Measurements from ENCODE around the gene ZKSCAN4. TPM values are rescaled to one million over a fixed set of nuclear protein-coding genes. Genes with fewer than 3 reads are reported as not detected.
A peak's percentile ranks its signal among the peaks of the same experiment; 100 is the strongest.

Gene ZKSCAN4
- total RNA-seq, result 3.0 and 4.3 TPM in 2 replicates

DNA sequence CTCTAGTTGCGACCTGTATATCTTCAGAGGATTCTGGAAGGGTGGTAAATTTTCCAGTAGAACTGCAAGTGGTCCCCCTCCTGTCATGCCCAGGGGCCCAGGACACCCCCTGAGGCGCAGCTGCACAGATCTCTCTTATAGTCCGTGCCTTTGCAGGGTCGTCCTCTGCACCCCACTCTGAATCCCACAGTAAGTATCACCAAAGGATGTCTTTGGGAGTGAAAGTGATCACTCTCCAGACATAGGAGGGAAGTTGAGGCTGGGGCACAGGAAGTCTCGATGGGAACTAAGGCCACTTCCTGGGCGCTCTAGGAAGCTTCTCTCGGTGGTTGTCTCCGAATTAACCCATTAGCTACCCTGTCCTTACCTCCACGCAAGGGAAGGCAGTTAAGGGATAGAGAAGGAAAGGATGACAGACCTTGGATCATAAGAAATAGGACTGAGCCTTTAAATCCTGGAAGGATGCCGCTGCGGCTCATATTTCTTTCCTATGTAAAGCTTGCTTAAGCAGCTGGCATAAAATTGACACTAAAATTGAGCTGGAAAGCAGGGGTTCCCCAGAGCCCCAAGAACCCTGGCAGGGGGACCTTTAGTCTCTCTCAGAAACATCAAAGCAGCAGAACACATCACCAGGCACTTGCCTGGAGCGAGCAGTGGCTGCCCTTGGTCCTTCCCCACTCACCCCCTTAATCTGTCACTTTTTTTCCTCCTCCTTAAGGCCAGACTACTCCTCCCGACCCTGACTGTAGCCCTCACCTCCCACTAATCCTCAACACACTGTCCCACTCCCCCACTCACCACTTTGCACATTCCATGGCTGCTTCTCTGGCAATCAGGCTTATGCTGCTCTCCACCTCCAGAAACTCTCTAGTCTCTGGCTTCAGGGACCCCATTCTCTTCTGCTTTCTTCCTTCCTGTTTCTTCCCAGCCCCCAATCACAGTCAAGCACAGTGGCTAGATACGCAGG is at the start of gene ZKSCAN4:
Gene ZKSCAN4 (minus strand): TSS at position 261 of the 967 bp plus-strand sequence. CDS start 289 bp downstream, outside the sequence.
- peak; percentile 67 to 86 for DNase-seq (ENCODE audit: low read depth in 2 of 2)

DNA sequence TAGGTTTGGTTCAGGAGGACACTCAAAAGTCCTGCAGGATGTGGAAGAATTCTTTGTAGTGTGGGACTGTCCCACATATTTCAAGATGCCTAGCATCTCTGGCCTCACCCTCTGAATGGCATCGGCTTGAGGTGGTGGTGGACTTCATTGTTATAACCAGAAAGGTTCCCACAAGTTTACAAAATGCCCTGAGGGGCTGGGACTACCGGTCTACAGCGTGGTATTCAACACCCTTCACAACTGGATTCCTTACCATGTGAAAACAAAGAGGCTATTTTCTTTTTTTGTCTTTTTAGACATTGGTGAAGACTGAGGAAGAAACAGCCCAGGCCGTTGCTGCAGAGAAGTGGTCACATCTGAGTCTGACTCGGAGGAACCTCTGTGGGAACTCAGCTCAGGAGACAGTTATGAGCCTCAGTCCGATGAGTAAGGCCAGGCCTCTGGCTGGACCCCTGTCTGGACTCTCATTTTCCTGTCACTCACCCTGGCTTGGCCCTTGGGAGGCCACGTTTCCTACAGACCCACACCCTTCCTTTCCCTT is 44.5 kb upstream of the ZKSCAN4 start:
- no peak for DNase-seq (ENCODE audit: low read depth in 2 of 2)

DNA sequence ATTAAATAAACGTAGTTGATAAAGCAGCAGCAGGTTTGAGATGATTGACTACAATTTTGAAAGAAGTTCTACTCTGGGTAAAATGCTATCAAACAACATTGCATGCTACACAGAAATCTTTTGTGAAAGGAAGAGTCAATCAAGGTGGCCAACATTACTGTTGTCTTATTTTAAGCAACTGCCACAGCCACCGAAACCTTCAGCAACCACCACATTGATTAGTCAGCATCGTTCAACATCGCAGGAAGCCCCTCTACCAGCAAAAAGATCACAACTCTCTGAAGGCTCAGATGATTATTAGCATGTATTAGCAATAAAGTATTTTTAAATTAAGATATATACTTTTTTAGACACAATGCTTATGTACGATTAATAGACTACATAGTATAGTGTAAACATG is 43.3 kb upstream of the ZKSCAN4 start:
- DNase-seq (ENCODE audit: low read depth in 2 of 2), result no peak

DNA sequence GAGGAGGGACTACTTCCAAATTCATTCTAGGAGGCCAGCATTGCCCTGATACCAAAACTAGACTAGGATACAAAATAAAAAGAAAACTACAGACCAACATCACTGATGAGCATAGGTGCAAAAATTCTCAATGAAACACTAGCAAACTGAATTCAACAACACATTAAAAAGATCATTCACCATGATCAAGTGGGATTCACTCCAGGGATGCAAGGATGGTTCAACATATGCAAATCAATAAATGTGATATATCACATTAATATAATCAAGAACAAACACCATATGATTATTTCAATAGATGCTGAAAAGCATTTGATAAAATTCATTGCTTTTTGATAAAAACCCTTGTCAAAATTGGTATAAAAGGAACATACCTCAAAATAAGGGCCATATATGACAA is 39.5 kb upstream of the ZKSCAN4 start:
- no peak for DNase-seq (ENCODE audit: low read depth in 2 of 2)

DNA sequence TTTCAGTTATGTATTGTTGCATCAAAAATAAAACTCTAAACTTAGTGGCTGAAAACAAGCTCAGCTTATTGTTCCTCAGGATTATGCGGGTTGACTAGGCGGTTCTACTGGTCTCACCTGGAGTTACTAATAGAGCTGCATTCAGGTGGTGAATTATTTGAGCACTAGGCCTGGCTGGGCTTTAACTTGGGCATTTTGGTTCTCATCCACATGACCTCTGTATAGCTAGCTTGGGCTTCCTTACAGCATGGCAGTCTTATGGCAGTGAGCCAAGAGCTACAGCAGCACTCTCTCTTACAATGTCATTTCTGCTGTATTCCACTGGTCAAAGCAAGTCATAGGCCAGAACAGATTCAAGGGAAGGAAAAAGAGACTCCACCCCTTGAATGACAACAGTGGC is 30.9 kb upstream of the ZKSCAN4 start:
- no peak for DNase-seq (ENCODE audit: low read depth in 2 of 2)

DNA sequence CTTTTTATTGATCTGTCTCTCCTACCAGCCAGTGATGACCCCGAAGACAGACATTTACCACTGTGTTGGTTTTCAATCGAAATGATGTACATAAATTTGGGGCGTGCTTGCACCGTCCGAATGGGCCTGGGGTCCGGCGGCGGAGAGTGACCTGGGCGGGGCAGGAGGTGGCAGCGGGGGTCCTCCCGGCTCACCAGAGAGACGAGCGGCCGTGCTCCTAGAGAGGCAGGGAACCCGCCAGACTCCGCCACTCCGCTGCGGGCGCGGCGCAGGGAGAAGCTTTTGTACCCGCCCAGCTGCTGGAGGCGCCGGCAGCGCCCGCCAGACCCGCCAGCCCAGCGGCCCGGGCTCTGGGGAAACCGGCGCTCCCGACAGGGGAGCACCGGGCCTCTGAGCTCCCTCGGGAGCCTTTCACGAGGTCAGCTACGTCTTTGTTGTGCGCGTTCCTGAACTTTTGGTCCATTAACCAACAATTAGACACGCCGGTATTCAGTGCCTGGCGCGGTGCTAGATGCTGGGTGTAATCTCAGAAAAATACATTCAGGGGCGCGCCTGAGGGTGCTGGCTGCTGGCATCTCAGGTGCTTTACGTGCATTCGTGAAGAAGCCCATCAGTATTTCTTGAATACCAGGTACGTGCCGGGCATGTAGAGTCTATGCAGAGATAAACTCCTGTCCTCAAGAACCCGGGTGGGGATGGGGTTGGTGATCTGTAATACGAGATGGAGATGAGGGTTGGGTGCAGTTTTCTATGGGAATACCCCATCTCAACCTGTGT is 29.4 kb upstream of the ZKSCAN4 start, which contains the start of gene PGBD1:
Gene PGBD1 (plus strand): TSS at position 285 of the 777 bp plus-strand sequence. CDS start 2,242 bp downstream, outside the sequence.
- DNase-seq (ENCODE audit: low read depth in 2 of 2), result peak; percentile 39 to 85

DNA sequence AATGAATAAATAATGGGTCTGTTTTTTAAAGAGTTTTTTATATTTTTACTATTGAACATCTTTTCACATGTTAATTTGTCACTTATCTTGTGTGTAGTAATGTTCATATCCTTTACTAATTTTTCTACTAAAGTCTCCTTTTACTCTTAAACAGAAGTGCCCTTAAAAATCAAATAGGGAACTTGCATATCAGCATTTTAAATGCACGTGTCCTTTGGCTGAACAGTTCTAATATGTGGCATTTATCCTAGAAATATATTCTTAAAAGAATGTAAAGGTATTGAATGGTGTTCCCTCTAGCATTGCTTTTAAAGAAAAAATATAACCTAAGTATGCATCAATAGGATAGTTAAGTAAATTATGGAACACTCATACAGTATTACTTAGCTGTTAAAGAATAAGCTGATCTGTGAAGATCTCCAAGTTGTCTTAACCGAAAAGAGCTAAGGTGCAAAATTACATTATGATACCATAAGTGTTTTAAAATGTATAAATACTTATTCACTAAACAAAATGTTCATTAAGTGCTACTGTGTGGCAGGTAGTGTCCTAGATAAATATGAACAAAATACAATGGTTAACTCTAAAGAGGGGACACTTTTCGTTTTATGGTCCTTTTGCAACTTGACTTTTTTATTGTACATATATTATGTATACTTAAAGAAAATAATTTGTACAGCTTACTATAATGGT is 28.7 kb upstream of the ZKSCAN4 start:
- DNase-seq (ENCODE audit: low read depth in 2 of 2), result no peak

DNA sequence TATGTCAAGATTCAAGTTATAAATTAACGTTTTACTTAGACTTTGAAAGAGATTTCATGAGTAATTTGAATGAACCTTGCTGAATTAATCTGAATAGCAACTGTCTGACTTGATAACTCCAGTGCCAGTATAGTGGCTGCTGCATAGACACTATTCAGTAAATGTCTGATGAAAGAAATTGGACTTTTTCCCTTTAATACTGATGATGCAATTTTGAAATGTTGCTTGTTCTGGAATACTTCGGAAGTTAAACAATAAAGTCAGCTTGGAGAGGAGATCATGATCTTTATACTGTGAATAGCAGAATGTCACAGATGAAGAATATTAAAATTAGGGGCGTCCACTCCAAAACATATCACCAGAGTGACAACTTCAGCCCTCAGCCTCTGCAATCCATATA is 25.7 kb upstream of the ZKSCAN4 start:
- no peak for DNase-seq (ENCODE audit: low read depth in 2 of 2)

DNA sequence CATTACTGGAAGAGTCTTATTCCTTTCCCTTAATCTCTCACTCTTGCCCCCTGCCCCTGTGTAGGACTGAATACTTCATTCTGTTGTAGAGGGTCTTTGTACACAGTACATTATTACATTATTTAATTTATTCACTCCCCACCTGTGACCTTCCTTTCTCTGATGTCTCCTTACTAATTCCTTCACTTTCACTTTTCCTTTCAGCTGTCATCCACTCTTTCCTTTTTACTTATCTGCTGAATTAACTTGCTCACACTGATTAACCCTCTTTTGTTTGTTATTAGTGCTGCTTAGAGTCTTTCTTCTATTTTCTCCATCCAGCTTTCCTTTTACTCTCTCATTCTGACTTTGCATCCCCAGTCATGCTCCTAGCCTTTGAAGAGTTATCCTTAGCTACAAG is 22.8 kb upstream of the ZKSCAN4 start:
- no peak for DNase-seq (ENCODE audit: low read depth in 2 of 2)

DNA sequence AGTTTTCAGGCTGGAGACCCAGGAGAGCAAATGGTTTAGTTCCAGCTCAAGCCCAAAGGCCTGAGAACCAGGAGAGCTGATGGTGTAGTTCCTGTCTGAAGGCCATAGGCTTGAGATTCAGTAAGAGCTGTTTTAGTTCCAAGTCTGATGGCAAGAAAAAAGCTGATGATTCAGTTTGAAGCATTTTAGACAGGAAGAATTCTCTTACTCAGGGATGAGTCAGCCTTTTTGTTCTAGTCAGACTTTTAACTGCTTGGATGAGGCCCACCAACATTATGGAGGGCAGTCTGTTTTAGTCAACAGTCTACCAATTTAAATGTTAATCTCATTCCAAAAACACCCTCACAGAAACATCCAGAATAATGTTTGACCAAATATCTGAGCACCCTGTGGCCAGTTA is 17.4 kb upstream of the ZKSCAN4 start:
- DNase-seq (ENCODE audit: low read depth in 2 of 2), result peak in 1 of 2 donors; percentile 83

DNA sequence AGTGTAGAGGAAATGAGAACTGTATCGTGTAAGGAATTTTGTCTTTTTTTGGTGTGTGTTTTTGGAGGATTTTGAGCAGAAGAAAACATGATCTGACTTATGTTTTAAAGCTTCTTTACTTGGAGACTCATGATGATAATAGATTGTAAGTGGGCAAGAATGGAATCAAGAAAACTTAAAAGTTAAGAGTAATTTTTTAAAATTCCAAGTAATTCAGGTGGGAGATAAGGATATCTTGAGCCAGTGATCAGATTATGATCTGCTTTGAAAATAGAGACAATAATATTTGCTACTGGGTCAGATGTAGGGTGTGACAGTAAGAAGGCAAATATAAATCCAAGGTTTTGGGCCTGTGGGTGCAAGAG is 15.6 kb upstream of the ZKSCAN4 start:
- no peak for DNase-seq (ENCODE audit: low read depth in 2 of 2)

DNA sequence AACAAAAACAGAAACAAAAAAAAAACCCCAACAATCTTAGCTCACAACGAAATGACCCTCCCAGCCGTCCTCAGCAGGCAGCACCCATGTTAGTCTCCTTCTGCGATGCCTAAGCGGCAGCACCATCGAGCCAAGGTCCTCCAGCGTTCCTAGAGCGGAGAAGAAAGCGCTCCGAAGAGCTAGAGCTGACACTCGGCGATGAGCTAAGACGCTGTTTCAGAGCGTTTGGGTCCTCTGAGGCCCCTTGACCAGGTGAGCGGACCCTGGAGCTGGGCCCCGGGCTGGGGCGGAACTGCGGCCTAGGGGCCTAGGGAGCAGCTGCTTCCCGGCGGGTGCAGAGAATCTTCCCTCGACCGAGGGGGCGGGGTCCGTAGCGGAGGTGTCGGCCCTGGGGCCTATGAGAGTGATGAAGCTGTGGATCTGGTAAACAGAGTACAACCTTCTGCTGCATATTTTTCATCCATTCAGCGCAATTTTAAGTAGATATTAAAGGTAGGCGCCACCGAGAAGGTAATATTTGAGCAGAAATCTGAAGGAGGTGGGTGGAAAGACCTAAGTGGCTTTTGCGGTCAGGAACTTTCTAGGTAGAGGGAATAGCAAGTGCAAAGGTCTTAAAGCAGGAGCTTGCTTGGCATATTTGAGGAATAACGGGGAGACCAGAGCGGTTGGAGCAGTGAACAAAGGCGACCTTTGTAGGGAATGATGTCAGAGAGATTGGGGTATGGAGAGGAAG is 15.1 kb upstream of the ZKSCAN4 start, which contains the start of gene ZSCAN26:
Gene ZSCAN26 (plus strand): TSS at position 182 of the 733 bp plus-strand sequence. CDS start 4,777 bp downstream, outside the sequence.
- peak; percentile 43 to 88 for DNase-seq (ENCODE audit: low read depth in 2 of 2)

DNA sequence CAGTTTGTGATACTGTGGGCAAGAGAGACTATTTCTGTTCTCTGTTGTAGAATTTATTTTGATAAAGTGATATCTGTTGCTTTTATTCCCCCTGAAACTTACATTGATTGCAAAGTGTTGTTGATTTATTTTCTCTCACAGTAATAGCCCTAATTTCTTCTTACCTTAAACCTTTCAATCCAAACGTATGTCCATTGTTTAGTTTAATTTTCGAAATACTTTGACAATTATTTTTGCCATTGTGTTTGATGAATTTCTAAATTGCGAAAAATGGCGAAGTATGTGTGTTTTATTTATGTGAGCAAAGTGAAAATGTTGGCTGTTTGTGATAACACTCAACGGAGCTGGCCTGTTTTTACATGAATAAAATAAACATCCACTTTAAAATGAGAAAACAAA is 14.5 kb upstream of the ZKSCAN4 start:
- no peak for DNase-seq (ENCODE audit: low read depth in 2 of 2)

DNA sequence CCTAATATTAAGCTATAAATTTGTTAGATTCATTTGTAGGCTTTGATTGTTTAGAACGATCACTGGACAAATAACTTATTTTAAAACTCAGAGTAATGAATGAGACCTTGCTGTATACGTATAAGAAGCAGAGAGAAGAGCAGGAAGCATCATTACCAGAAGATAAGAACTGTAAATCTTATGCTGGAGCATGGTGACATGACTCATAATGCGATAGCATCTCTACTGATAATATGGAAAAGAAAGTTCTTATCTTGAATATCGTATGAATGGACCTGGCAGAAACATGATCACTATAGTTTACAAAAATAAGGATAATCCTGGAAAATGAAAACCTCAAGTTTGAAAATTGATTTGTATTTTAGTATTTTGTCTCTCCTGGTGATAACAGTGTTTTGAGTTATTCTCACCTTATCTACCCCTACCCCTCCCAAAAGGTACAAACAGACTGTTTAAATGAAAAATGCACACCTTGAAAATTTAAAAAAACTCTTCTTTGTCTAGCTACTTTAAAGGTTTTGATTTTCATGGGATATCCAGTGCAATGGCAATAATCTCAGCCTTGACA is 12.8 kb upstream of the ZKSCAN4 start:
- no peak for DNase-seq (ENCODE audit: low read depth in 2 of 2)

DNA sequence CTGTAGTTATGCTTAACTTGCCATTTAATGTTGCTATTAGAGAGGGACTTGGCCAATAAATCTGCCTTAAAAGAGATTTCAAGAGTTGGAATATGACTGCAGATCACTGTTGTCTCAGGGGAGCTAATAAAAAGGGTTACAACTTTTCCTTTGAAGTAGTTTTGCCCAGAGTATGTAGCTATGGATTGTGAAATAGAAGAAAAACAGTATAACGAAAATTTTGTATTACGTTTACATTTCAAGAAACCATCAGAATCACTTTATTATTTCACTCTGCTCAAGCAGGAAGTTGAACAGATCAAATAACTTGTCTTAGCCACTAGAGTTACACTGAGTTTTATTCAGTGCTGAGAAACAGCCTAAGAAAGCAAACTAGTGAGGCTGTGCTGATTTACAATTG is 11.9 kb upstream of the ZKSCAN4 start:
- DNase-seq (ENCODE audit: low read depth in 2 of 2), result no peak

DNA sequence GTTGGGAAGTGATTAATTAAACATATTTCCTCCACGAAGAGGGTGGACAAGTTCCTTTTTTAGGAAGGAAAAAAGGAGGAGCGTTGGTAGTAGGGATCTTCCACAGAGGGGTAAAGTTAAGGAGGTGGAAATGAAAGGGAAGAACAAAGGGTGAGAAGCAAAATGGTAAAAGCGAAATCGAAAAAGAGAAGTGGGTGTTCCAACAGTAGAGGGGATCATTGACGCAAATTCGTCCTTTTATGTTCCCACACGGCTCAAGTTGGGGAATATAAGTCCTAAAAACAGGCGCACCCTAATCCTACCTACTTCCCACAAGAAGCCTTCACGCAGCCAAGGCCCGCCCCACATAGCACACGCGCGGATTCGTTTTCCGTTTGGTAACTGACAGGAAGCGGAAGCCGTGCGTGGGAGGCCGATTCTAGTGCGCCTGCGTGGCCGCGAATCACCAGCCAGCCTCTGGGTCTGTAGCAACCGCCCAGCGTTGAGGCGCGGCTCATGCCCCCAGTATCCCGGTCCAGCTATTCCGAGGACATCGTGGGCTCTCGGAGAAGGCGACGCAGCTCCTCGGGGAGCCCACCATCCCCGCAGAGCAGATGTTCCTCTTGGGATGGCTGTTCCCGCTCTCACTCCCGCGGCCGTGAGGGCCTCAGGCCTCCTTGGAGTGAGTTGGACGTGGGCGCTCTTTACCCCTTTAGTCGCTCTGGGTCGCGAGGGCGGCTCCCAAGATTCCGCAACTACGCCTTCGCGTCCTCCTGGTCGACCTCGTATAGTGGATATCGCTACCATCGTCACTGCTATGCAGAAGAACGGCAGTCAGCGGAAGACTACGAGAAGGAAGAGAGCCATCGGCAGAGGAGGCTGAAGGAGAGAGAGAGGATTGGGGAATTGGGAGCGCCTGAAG is 7.1 kb upstream of the ZKSCAN4 start, which contains the start of gene NKAPL:
Gene NKAPL (plus strand): TSS at position 421 of the 901 bp plus-strand sequence. CDS start 75 bp downstream, at position 496.
- DNase-seq (ENCODE audit: low read depth in 2 of 2), result peak; percentile 51 to 63

DNA sequence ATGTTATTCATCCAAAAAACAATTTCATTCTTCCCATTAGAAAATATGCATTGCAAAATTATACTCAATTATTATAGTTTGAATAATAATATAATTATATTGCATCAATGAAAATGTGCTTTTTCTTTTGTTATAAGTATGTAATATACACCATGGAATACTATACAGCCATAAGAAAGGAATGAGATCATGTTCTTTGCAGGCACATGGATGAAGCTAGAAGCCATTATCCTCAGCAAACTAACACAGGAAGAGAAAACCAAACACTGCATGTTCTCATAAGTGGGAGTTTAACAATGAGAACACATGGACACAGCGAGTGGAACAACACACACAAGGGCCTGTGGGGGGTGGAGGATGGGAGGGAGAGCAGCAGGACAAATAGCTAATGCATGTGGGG is 5.0 kb upstream of the ZKSCAN4 start:
- no peak for DNase-seq (ENCODE audit: low read depth in 2 of 2)

DNA sequence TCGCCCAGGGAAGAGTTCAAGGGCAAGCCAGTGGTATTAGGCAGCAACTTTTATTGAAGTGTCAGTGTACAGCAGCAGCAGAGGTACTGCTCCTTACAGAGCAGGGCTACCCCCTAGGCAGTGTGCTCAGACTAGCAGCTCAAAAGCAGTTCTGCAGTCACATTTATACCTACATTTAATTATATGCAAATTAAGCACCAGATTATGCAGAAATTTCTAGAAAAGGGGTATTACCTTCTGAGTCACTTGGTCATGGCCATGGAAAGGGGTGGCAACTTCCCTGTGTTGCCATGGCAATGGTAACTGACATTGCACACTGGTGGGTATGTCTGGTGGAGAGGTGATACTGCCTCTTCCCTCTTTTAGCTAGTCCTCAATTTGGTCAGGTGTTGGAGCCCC is 2.1 kb upstream of the ZKSCAN4 start:
- DNase-seq (ENCODE audit: low read depth in 2 of 2), result no peak

DNA sequence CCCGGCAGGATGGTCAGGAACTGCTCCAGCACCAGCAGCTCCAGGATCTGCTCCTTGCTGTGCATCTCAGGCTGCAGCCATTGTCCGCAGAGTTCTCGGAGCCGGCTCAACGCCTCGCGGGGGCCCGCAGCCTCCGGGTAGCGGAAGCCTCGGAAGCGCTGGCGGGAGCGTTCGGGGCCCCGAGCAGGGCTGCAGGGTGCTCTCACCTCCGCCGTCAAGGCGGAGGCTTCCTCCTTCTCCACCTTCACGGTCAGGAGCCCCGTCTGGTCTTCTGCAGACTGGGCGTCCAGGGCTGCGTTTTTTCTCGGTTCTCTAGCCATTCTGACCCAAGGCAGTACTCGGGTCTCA is 434 bp downstream of the ZKSCAN4 start:
- DNase-seq (ENCODE audit: low read depth in 2 of 2), result peak in 1 of 2 donors; percentile 25
